WTC11 (cell line): ENCODE data around the gene PRKCE.

ENCODE experiments used
- ATF1 ChIP-seq: sonication (generic); formaldehyde crosslinking; IDR thresholded peaks from 2 replicates; pipeline ENCODE4 v1.8.1; 2023; ENCODE audit warnings: mild to moderate bottlenecking, moderate library complexity, missing genetic modification reagents
- ATF6 ChIP-seq: sonication (generic); formaldehyde crosslinking; IDR thresholded peaks from 2 replicates; pipeline ENCODE4 v1.8.1; 2023; ENCODE audit warnings: mild to moderate bottlenecking, missing genetic modification reagents
- CREM ChIP-seq: sonication (generic); formaldehyde crosslinking; IDR thresholded peaks from 2 replicates; pipeline ENCODE4 v1.8.1; 2022; ENCODE audit warnings: mild to moderate bottlenecking, missing genetic modification reagents, moderate library complexity
- ESRRA ChIP-seq: sonication (generic); formaldehyde crosslinking; IDR thresholded peaks from 2 replicates; pipeline ENCODE4 v1.8.1; 2022; ENCODE audit warnings: mild to moderate bottlenecking, missing genetic modification reagents, borderline replicate concordance
- FOXP1 ChIP-seq: sonication (generic); formaldehyde crosslinking; IDR thresholded peaks from 2 replicates; pipeline ENCODE4 v1.8.0; 2022; ENCODE audit warnings: missing genetic modification reagents, mild to moderate bottlenecking, moderate library complexity, borderline replicate concordance
- GTF2I ChIP-seq: fragments of 250-450 bp; sonication (Bioruptor Pico); conservative IDR thresholded peaks from 2 replicates; pipeline ENCODE4 v1.4.0; 2021; ENCODE audit warnings: mild to moderate bottlenecking
- MLX ChIP-seq: sonication (generic); formaldehyde crosslinking; IDR thresholded peaks from 2 replicates; pipeline ENCODE4 v1.8.1; 2023; ENCODE audit warnings: mild to moderate bottlenecking, missing genetic modification reagents, moderate library complexity
- NFE2L1 ChIP-seq: sonication (generic); formaldehyde crosslinking; IDR thresholded peaks from 2 replicates; pipeline ENCODE4 v1.8.1; 2023; ENCODE audit warnings: missing genetic modification reagents
- NFYB ChIP-seq: sonication (generic); formaldehyde crosslinking; conservative IDR thresholded peaks from 2 replicates; pipeline ENCODE4 v1.8.0; 2022; ENCODE audit warnings: low read depth, missing genetic modification reagents
- TEAD4 ChIP-seq: sonication (generic); formaldehyde crosslinking; IDR thresholded peaks from 2 replicates; pipeline ENCODE4 v1.8.0; 2022; ENCODE audit warnings: mild to moderate bottlenecking, missing genetic modification reagents
- ZNF121 ChIP-seq: sonication (generic); formaldehyde crosslinking; IDR thresholded peaks from 2 replicates; pipeline ENCODE4 v1.8.0; 2023; ENCODE audit warnings: missing genetic modification reagents
- TF ChIP-seq, protein P1 (sequence below): sonication (generic); formaldehyde crosslinking; IDR thresholded peaks from 2 replicates; pipeline ENCODE4 v1.8.1; 2023; ENCODE audit warnings: mild to moderate bottlenecking, missing genetic modification reagents
- TF ChIP-seq, protein P2 (sequence below): fragments of 200-600 bp; IDR thresholded peaks from 2 replicates; pipeline ENCODE4 v1.8.0; 2022; ENCODE audit warnings: antibody characterized with exemption
- TF ChIP-seq, protein P3 (sequence below): sonication (generic); formaldehyde crosslinking; IDR thresholded peaks from 2 replicates; pipeline ENCODE4 v1.8.1; 2023; ENCODE audit warnings: mild to moderate bottlenecking, missing genetic modification reagents, moderate library complexity

GRCh38 chr2:45696708-45697107, 45.2 kb downstream of the PRKCE start:
- TF ChIP-seq ATF1 (no peak), NFYB (CRISPR knock-in tag) (no peak), MLX (CRISPR knock-in tag) (no peak), NFE2L1 (no peak), ESRRA (CRISPR knock-in tag) (no peak), ZNF121 (CRISPR knock-in tag) (no peak), CREM (no peak), GTF2I (CRISPR knock-in tag) (no peak), FOXP1 (CRISPR knock-in tag) (no peak), TEAD4 (CRISPR knock-in tag) (no peak), ATF6 (no peak)
- TF ChIP-seq, protein P1, sequence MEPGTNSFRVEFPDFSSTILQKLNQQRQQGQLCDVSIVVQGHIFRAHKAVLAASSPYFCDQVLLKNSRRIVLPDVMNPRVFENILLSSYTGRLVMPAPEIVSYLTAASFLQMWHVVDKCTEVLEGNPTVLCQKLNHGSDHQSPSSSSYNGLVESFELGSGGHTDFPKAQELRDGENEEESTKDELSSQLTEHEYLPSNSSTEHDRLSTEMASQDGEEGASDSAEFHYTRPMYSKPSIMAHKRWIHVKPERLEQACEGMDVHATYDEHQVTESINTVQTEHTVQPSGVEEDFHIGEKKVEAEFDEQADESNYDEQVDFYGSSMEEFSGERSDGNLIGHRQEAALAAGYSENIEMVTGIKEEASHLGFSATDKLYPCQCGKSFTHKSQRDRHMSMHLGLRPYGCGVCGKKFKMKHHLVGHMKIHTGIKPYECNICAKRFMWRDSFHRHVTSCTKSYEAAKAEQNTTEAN (CRISPR knock-in tag), result no peak
- TF ChIP-seq, protein P2, sequence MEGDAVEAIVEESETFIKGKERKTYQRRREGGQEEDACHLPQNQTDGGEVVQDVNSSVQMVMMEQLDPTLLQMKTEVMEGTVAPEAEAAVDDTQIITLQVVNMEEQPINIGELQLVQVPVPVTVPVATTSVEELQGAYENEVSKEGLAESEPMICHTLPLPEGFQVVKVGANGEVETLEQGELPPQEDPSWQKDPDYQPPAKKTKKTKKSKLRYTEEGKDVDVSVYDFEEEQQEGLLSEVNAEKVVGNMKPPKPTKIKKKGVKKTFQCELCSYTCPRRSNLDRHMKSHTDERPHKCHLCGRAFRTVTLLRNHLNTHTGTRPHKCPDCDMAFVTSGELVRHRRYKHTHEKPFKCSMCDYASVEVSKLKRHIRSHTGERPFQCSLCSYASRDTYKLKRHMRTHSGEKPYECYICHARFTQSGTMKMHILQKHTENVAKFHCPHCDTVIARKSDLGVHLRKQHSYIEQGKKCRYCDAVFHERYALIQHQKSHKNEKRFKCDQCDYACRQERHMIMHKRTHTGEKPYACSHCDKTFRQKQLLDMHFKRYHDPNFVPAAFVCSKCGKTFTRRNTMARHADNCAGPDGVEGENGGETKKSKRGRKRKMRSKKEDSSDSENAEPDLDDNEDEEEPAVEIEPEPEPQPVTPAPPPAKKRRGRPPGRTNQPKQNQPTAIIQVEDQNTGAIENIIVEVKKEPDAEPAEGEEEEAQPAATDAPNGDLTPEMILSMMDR, result no peak
- TF ChIP-seq, protein P3, sequence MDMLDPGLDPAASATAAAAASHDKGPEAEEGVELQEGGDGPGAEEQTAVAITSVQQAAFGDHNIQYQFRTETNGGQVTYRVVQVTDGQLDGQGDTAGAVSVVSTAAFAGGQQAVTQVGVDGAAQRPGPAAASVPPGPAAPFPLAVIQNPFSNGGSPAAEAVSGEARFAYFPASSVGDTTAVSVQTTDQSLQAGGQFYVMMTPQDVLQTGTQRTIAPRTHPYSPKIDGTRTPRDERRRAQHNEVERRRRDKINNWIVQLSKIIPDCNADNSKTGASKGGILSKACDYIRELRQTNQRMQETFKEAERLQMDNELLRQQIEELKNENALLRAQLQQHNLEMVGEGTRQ (CRISPR knock-in tag), result peak; percentile 66
